Smooth muscle cell (in vitro differentiated cells): ENCODE results near the gene SERPINA9. TPM values are rescaled to one million over a fixed set of nuclear protein-coding genes. Genes with fewer than 3 reads are reported as not detected.
"Not testable (repeated sequence)": the region's sequence is repeated elsewhere in the genome, so short reads cannot be mapped to it uniquely, and the experiment has no call there.

Experiments
- DNase-seq: peaks from one replicate; lab custom pipeline; 2025; ENCODE audit not compliant: unreplicated experiment; lab: John Stamatoyannopoulos, UW
- H2AFZ ChIP-seq: fragments of 200-600 bp; sonication (generic); 2 replicates; pipeline ENCODE4 v1.6.0; 2016; ENCODE audit warnings: antibody characterized with exemption, low read depth, mild to moderate bottlenecking
- H3F3A ChIP-seq: fragments of 200-600 bp; sonication (generic); 2 replicates; pipeline ENCODE4 v1.6.0; 2017; ENCODE audit warnings: antibody characterized with exemption, low read depth
- H3K27ac ChIP-seq: fragments of 200-600 bp; sonication (generic); 2 replicates; pipeline ENCODE4 v1.5.1; 2016; ENCODE audit warnings: low read depth, mild to moderate bottlenecking
- H3K27me3 ChIP-seq: fragments of 200-600 bp; sonication (generic); 2 replicates; pipeline ENCODE4 v1.6.1; 2016; ENCODE audit warnings: low read depth, mild to moderate bottlenecking
- H3K36me3 ChIP-seq: fragments of 200-600 bp; sonication (generic); 2 replicates; pipeline ENCODE4 v1.5.1; 2016; ENCODE audit warnings: low read depth
- H3K4me1 ChIP-seq: fragments of 200-600 bp; sonication (generic); 2 replicates; pipeline ENCODE4 v1.5.1; 2016; ENCODE audit warnings: low read depth
- H3K4me2 ChIP-seq: fragments of 200-600 bp; sonication (generic); 2 replicates; pipeline ENCODE4 v1.6.0; 2016; ENCODE audit warnings: mild to moderate bottlenecking
- H3K4me3 ChIP-seq: fragments of 200-600 bp; sonication (generic); 2 replicates; pipeline ENCODE4 v1.5.1; 2016; ENCODE audit warnings: mild to moderate bottlenecking
- H3K79me2 ChIP-seq: fragments of 200-600 bp; sonication (generic); 2 replicates; pipeline ENCODE4 v1.6.0; 2016; ENCODE audit warnings: low read depth, mild to moderate bottlenecking
- H3K9ac ChIP-seq: fragments of 200-600 bp; sonication (generic); 2 replicates; pipeline ENCODE4 v1.6.0; 2016; ENCODE audit warnings: low read depth
- H3K9me3 ChIP-seq: fragments of 200-600 bp; sonication (generic); replicated peaks from 2 replicates; pipeline ENCODE4 v1.5.1; 2016; ENCODE audit warnings: low read depth
- H4K20me1 ChIP-seq: fragments of 200-600 bp; sonication (generic); 2 replicates; pipeline ENCODE4 v1.6.0; 2016; ENCODE audit warnings: low read depth
- CTCF ChIP-seq: fragments of 200-600 bp; sonication (generic); IDR thresholded peaks from 2 replicates; pipeline ENCODE4 v1.5.1; 2017; ENCODE audit warnings: borderline replicate concordance, mild to moderate bottlenecking, antibody characterized with exemption; ENCODE audit not compliant: insufficient read depth, poor library complexity, severe bottlenecking
- WGBS: methylation state at CpG from one replicate; pipeline ENCODE4 v1.1.7; 2016; ENCODE audit warnings: low lambda C conversion rate; 5-methylcytosine and 5-hydroxymethylcytosine counted together
- polyA plus RNA-seq: library from polyadenylated mRNA; unstranded; fragments of >200 nt; fragmentation: Nextera tagmentation; extraction: Ambion mirVana; gene quantifications from 2 replicates; pipeline ENCODE4 v1.2.1, GENCODE V29; 2016
- total RNA-seq: library from RNA; depleted of rRNA; stranded (reverse); fragments of >200 nt; gene quantifications from 2 replicates; pipeline ENCODE4 v1.2.3, GENCODE V29; 2014

Gene SERPINA9
- total and polyA plus RNA-seq, 2 experiments from 2014 or later: not detected

- Histone ChIP-seq H3K9me3 (no peaks in the 10 kb centered on the region), H3K27ac (no peak overlapping the region), H3K36me3 (no peaks in the 10 kb centered on the region), H3K4me1 (peaks cover 3% of the 10 kb centered on the region), H3K79me2 (no peaks in the 10 kb centered on the region), H3K27me3 (peaks cover 6% of the 10 kb centered on the region), H2AFZ (no peak overlapping the region), H3K4me2 (no peak overlapping the region), H3K4me3 (no peak overlapping the region), H3K9ac (no peak overlapping the region), H4K20me1 (no peaks in the 10 kb centered on the region), H3F3A (no peaks in the 10 kb centered on the region)
- TF ChIP-seq CTCF: peak; percentile 5
- WGBS: 79% methylated on average over 3 of the region's 3 CpGs
- no peak for DNase-seq
Measured at GRCh38 chr14:94424371-94424770, 51.6 kb downstream of the SERPINA9 start.

GRCh38 chr14:94423453-94424056 is 52.4 kb downstream of the SERPINA9 start:
- peak overlapping the region; percentile 56 for H2AFZ ChIP-seq
- H3K27ac ChIP-seq: no peak overlapping the region
- peaks cover 6% of the 10 kb centered on the region for H3K27me3 ChIP-seq
- peak; percentile 64 for TF ChIP-seq CTCF
- H3K9me3 ChIP-seq: no peaks in the 10 kb centered on the region
- no peaks in the 10 kb centered on the region for H3F3A ChIP-seq
- H3K4me3 ChIP-seq: peak overlapping the region; percentile 18
- WGBS: 15% methylated on average over 13 of the region's 13 CpGs
- no peaks in the 10 kb centered on the region for H3K79me2 ChIP-seq
- no peaks in the 10 kb centered on the region for H4K20me1 ChIP-seq
- no peak overlapping the region for H3K9ac ChIP-seq
- peaks cover 3% of the 10 kb centered on the region for H3K4me1 ChIP-seq
- peak; percentile 4 for DNase-seq
- no peaks in the 10 kb centered on the region for H3K36me3 ChIP-seq
- peak overlapping the region; percentile 69 for H3K4me2 ChIP-seq

GRCh38 chr14:94421316-94421715 is 54.7 kb downstream of the SERPINA9 start:
- Histone ChIP-seq H3K4me2 (no peak overlapping the region), H3K36me3 (no peaks in the 10 kb centered on the region), H3K9ac (no peak overlapping the region), H2AFZ (no peak overlapping the region), H4K20me1 (no peaks in the 10 kb centered on the region), H3K27ac (no peak overlapping the region), H3K9me3 (no peaks in the 10 kb centered on the region), H3K79me2 (no peaks in the 10 kb centered on the region), H3K27me3 (no peaks in the 10 kb centered on the region), H3K4me3 (no peak overlapping the region), H3K4me1 (no peaks in the 10 kb centered on the region), H3F3A (no peaks in the 10 kb centered on the region)
- 80% methylated on average over 2 of the region's 2 CpGs for WGBS
- no peak for TF ChIP-seq CTCF
- no peak for DNase-seq

- not testable (repeated sequence) for H3K4me1 ChIP-seq, H3K9me3 ChIP-seq, H3K36me3 ChIP-seq, H3F3A ChIP-seq, H3K9ac ChIP-seq, H3K79me2 ChIP-seq, H3K27ac ChIP-seq, H2AFZ ChIP-seq, DNase-seq, H3K4me3 ChIP-seq, H3K27me3 ChIP-seq, H3K4me2 ChIP-seq, H4K20me1 ChIP-seq
- WGBS: 82% methylated on average over 3 of the region's 3 CpGs
Measured at GRCh38 chr14:94417497-94418205, 58.3 kb downstream of the SERPINA9 start.

Other genes starting within 250 kb of the SERPINA9 start
- not detected in 2 replicates for gene SERPINA10, start 182.9 kb downstream of the SERPINA9 start, total RNA-seq
- not detected in 2 replicates for gene SERPINA10, start 182.9 kb downstream of the SERPINA9 start, polyA plus RNA-seq
- gene SERPINA6, start 152.9 kb downstream of the SERPINA9 start, total RNA-seq: not detected in 2 replicates
- gene SERPINA6, start 152.9 kb downstream of the SERPINA9 start, polyA plus RNA-seq: 0.12 TPM in 1 of 2 replicates, not detected in the other
- not detected in 2 replicates for gene SERPINA2, start 109.5 kb downstream of the SERPINA9 start, total RNA-seq
- gene SERPINA2, start 109.5 kb downstream of the SERPINA9 start, polyA plus RNA-seq: not detected in 2 replicates
- gene SERPINA1, start 87.6 kb downstream of the SERPINA9 start, total RNA-seq: 0.22 and 1.8 TPM in 2 replicates
- 2.4 and 3.4 TPM in 2 replicates for gene SERPINA1, start 87.6 kb downstream of the SERPINA9 start, polyA plus RNA-seq
- not detected in 2 replicates for gene SERPINA11, start 23.4 kb downstream of the SERPINA9 start, total RNA-seq
- gene SERPINA11, start 23.4 kb downstream of the SERPINA9 start, polyA plus RNA-seq: not detected in 2 replicates
- not detected in 2 replicates for gene SERPINA12, start 33.3 kb upstream of the SERPINA9 start, total RNA-seq
- not detected in 2 replicates for gene SERPINA12, start 33.3 kb upstream of the SERPINA9 start, polyA plus RNA-seq
- gene SERPINA4, start 85.2 kb upstream of the SERPINA9 start, total RNA-seq: not detected in 2 replicates
- not detected in 2 replicates for gene SERPINA4, start 85.2 kb upstream of the SERPINA9 start, polyA plus RNA-seq
- 0.27 TPM in 2 replicates for gene SERPINA5, start 105.2 kb upstream of the SERPINA9 start, total RNA-seq
- gene SERPINA5, start 105.2 kb upstream of the SERPINA9 start, polyA plus RNA-seq: 0.43 TPM in 1 of 2 replicates, not detected in the other
- 0.09 and 3.2 TPM in 2 replicates for gene SERPINA3, start 136.2 kb upstream of the SERPINA9 start, total RNA-seq
- 0.45 and 2.6 TPM in 2 replicates for gene SERPINA3, start 136.2 kb upstream of the SERPINA9 start, polyA plus RNA-seq